Occipital lobe (tissue), 1 donor: ENCODE measurements around the gene OR1L6. TPM values are rescaled to one million over a fixed set of nuclear protein-coding genes. Genes with fewer than 3 reads are reported as not detected.

Experiments used
- total RNA-seq: library from RNA; depleted of rRNA; stranded (reverse); fragments of >200 nt; gene quantifications from one replicate; pipeline ENCODE4 v1.2.3, GENCODE V29; 2014

The OR1L6 gene
- total RNA-seq, 1 donor from 2014 or later: not detected

Other genes with a start within 250 kb of the OR1L6 start
- gene OR1J2, start 231.5 kb upstream of the OR1L6 start, total RNA-seq: not detected
- not detected for gene OR1J4, start 223.2 kb upstream of the OR1L6 start, total RNA-seq
- not detected for gene OR1N1, start 215.0 kb upstream of the OR1L6 start, total RNA-seq
- gene OR1N2, start 189.2 kb upstream of the OR1L6 start, total RNA-seq: not detected
- not detected for gene OR1L8, start 158.9 kb upstream of the OR1L6 start, total RNA-seq
- not detected for gene OR1Q1, start 127.6 kb upstream of the OR1L6 start, total RNA-seq
- 0.62 TPM for gene OR1B1, start 84.7 kb upstream of the OR1L6 start, total RNA-seq
- gene OR1L1, start 80.6 kb upstream of the OR1L6 start, total RNA-seq: not detected
- gene OR1L3, start 67.2 kb upstream of the OR1L6 start, total RNA-seq: not detected
- not detected for gene OR1L4, start 18.3 kb upstream of the OR1L6 start, total RNA-seq
- not detected for gene OR5C1, start 46.6 kb downstream of the OR1L6 start, total RNA-seq
- gene OR1K1, start 57.8 kb downstream of the OR1L6 start, total RNA-seq: not detected
- gene PDCL, start 86.3 kb downstream of the OR1L6 start, total RNA-seq: 72.2 TPM
- gene RC3H2, start 163.1 kb downstream of the OR1L6 start, total RNA-seq: 125 TPM
- 88.0 TPM for gene ZBTB6, start 171.0 kb downstream of the OR1L6 start, total RNA-seq
- gene ZBTB26, start 189.2 kb downstream of the OR1L6 start, total RNA-seq: 10.6 TPM
- 115 TPM for gene RABGAP1, start 198.7 kb downstream of the OR1L6 start, total RNA-seq